ENCODE data around the gene PIK3CB.

GRCh38 chr3:138785951-138786350, 48.8 kb downstream of the PIK3CB start:
- TF ChIP-seq, protein P1, sequence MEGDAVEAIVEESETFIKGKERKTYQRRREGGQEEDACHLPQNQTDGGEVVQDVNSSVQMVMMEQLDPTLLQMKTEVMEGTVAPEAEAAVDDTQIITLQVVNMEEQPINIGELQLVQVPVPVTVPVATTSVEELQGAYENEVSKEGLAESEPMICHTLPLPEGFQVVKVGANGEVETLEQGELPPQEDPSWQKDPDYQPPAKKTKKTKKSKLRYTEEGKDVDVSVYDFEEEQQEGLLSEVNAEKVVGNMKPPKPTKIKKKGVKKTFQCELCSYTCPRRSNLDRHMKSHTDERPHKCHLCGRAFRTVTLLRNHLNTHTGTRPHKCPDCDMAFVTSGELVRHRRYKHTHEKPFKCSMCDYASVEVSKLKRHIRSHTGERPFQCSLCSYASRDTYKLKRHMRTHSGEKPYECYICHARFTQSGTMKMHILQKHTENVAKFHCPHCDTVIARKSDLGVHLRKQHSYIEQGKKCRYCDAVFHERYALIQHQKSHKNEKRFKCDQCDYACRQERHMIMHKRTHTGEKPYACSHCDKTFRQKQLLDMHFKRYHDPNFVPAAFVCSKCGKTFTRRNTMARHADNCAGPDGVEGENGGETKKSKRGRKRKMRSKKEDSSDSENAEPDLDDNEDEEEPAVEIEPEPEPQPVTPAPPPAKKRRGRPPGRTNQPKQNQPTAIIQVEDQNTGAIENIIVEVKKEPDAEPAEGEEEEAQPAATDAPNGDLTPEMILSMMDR (IDR thresholded peaks at IDR 0.05 in 2 of 3, conservative IDR thresholded peaks at IDR 0.05 in 1 of 3; ENCODE audit: control insufficient read depth in 2 of 3, extremely low read depth in 1 of 3, insufficient read depth in 1 of 3, low read depth in 3 of 3, low read length in 3 of 3) = no peak
- TF ChIP-seq ZZZ3 (IDR thresholded peaks at IDR 0.05; ENCODE audit: control insufficient read depth, insufficient read length, low read depth) = no peak
- TF ChIP-seq SUZ12 (IDR thresholded peaks at IDR 0.05; ENCODE audit: unreplicated experiment) = no peak
- TF ChIP-seq POLR2A (IDR thresholded peaks at IDR 0.05; ENCODE audit: low read depth, low read length) = no peak
- no peak for TF ChIP-seq PAX8 (IDR thresholded peaks at IDR 0.05)
